Measurements from ENCODE around the gene OR10A5. TPM values are rescaled to one million over a fixed set of nuclear protein-coding genes. Genes with fewer than 3 reads are reported as not detected.
"Not testable (repeated sequence)": the region's sequence is repeated elsewhere in the genome, so short reads cannot be mapped to it uniquely, and the experiment has no call there.

OR10A5 gene
- total RNA-seq, 1 donor from 2014 or later: not detected

DNA sequence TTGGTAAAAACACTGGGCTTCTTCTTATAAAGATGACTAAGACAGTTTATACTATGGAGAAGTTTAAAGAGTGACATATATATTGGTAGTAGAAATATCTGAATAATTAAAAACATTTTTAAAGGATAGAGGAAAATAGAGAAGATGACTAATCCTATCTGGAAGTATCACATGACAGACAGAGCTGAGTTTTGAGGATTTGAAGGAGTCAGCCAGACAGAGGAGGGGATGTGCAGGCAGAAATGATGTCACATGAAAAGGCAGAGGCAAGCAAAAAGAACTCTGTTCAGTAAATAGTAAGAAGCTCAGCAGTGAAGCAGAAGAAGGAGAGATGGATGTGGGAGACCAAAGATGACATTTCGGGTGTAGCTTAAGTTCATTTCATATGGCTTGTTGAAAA lies 19.0 kb downstream of the OR10A5 start:
- no peak overlapping the region for H3K4me3 ChIP-seq (ENCODE audit: low read length in 3 of 3)
- H3K4me1 ChIP-seq (ENCODE audit: control insufficient read depth in 3 of 3, insufficient read depth in 3 of 3, low read length in 3 of 3): no peaks in the 10 kb centered on the region
- H3K27me3 ChIP-seq (ENCODE audit: control insufficient read depth in 3 of 3, insufficient read depth in 3 of 3, low read length in 3 of 3): no peaks in the 10 kb centered on the region
- no peak overlapping the region for H3K9ac ChIP-seq (ENCODE audit: low read depth in 1 of 3, low read length in 3 of 3)
- H3K36me3 ChIP-seq (ENCODE audit: control insufficient read depth in 3 of 3, insufficient read depth in 3 of 3, low read length in 3 of 3): no peaks in the 10 kb centered on the region
- H3K9me3 ChIP-seq (ENCODE audit: control insufficient read depth in 3 of 3, low read length in 3 of 3): no peaks in the 10 kb centered on the region
- no peak overlapping the region for H3K27ac ChIP-seq (ENCODE audit: low read depth, low read length)

DNA sequence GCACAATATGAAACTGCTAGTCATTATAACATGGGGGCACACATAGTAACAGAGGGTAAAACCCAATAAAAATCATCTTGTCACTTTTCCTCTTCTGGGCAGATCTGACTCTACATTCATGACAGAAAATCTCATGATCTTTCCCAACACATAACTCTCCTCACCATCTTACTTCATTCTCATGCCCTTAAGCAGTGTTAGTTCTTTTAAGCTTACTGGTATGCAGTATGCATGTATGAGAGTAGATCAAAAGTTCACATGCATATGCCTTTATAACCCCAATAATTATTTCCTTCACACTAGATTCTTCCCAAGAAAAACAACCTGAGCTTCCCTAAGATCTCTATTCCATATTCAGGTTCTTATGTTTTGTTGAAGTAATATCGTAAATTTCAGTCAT lies 25.8 kb downstream of the OR10A5 start:
- no peaks in the 10 kb centered on the region for H3K27me3 ChIP-seq (ENCODE audit: control insufficient read depth in 3 of 3, insufficient read depth in 3 of 3, low read length in 3 of 3)
- H3K4me1 ChIP-seq (ENCODE audit: control insufficient read depth in 3 of 3, insufficient read depth in 3 of 3, low read length in 3 of 3): no peaks in the 10 kb centered on the region
- H3K27ac ChIP-seq (ENCODE audit: low read depth, low read length): no peak overlapping the region
- H3K9me3 ChIP-seq (ENCODE audit: control insufficient read depth in 3 of 3, low read length in 3 of 3): no peaks in the 10 kb centered on the region
- no peak overlapping the region for H3K4me3 ChIP-seq (ENCODE audit: low read length in 3 of 3)
- no peaks in the 10 kb centered on the region for H3K36me3 ChIP-seq (ENCODE audit: control insufficient read depth in 3 of 3, insufficient read depth in 3 of 3, low read length in 3 of 3)
- no peak overlapping the region for H3K9ac ChIP-seq (ENCODE audit: low read depth in 1 of 3, low read length in 3 of 3)

DNA sequence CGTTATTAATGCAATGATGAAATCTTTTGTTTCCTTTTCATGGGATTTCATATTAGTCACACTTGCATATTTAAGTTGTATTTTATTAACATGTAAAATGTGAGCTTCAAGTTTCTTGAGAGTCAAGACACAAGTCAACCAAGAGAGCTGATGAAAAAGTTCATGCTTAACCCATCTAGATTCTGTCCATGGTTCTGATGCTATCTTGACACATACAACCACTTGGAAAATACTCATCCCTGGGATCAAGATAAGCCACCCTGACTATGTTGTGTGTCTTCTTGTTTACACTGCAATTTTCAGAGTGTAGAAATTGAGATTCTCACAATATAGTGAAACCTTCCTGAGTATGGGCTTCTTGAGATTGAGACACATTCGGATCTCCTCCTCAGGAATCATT lies 30.3 kb downstream of the OR10A5 start:
- H3K27ac ChIP-seq (ENCODE audit: low read depth, low read length): no peak overlapping the region
- no peak overlapping the region for H3K9ac ChIP-seq (ENCODE audit: low read depth in 1 of 3, low read length in 3 of 3)
- H3K36me3 ChIP-seq (ENCODE audit: control insufficient read depth in 3 of 3, insufficient read depth in 3 of 3, low read length in 3 of 3): no peaks in the 10 kb centered on the region
- no peak overlapping the region for H3K4me3 ChIP-seq (ENCODE audit: low read length in 3 of 3)
- H3K27me3 ChIP-seq (ENCODE audit: control insufficient read depth in 3 of 3, insufficient read depth in 3 of 3, low read length in 3 of 3): no peaks in the 10 kb centered on the region
- no peaks in the 10 kb centered on the region for H3K4me1 ChIP-seq (ENCODE audit: control insufficient read depth in 3 of 3, insufficient read depth in 3 of 3, low read length in 3 of 3)
- peaks cover 0 to 9% (median 2%) of the 10 kb centered on the region in 3 donors for H3K9me3 ChIP-seq (ENCODE audit: control insufficient read depth in 3 of 3, low read length in 3 of 3)

DNA sequence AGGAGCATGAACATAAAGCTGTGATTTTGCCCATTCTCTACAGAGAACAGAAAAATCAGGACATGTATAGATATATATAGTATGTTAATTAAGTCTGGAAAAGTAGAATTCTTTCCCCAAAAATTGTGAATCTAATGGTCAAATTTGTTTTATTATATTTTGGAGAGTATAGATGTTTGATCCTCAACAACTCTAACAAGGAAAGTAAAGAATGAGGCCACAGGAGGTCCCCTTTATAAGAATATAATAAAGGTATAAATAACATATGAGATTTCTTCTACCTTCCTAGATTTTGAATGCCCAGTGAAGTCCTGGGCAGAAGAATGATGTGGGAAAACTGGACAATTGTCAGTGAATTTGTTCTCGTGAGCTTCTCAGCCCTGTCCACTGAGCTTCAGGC lies 30.8 kb downstream of the OR10A5 start, which contains the start of gene OR10A4:
TSS of gene OR10A4 (plus strand) at position 301 of the 400 bp plus-strand sequence. CDS start at position 324, 23 bp downstream.
- Histone ChIP-seq H3K9ac (ENCODE audit: low read depth in 1 of 3, low read length in 3 of 3) (no peak within 1 kb of the TSS), H3K27me3 (ENCODE audit: control insufficient read depth in 3 of 3, insufficient read depth in 3 of 3, low read length in 3 of 3) (no peaks in the 10 kb centered on the region), H3K36me3 (ENCODE audit: control insufficient read depth in 3 of 3, insufficient read depth in 3 of 3, low read length in 3 of 3) (no peaks in the 10 kb centered on the region), H3K4me1 (ENCODE audit: control insufficient read depth in 3 of 3, insufficient read depth in 3 of 3, low read length in 3 of 3) (no peaks in the 10 kb centered on the region), H3K27ac (ENCODE audit: low read depth, low read length) (no peak within 1 kb of the TSS), H3K4me3 (ENCODE audit: low read length in 3 of 3) (no peak within 1 kb of the TSS), H3K9me3 (ENCODE audit: control insufficient read depth in 3 of 3, low read length in 3 of 3) (peaks cover 0 to 9% (median 2%) of the 10 kb centered on the region in 3 donors)

GRCh38 chr11:6876914-6877313 lies 31.4 kb downstream of the OR10A5 start:
- Histone ChIP-seq H3K4me1 (ENCODE audit: control insufficient read depth in 3 of 3, insufficient read depth in 3 of 3, low read length in 3 of 3) (no peaks in the 10 kb centered on the region), H3K27ac (ENCODE audit: low read depth, low read length) (no peak overlapping the region), H3K36me3 (ENCODE audit: control insufficient read depth in 3 of 3, insufficient read depth in 3 of 3, low read length in 3 of 3) (no peaks in the 10 kb centered on the region), H3K4me3 (ENCODE audit: low read length in 3 of 3) (no peak overlapping the region), H3K9me3 (ENCODE audit: control insufficient read depth in 3 of 3, low read length in 3 of 3) (peaks cover 0 to 9% (median 2%) of the 10 kb centered on the region in 3 donors), H3K27me3 (ENCODE audit: control insufficient read depth in 3 of 3, insufficient read depth in 3 of 3, low read length in 3 of 3) (no peaks in the 10 kb centered on the region), H3K9ac (ENCODE audit: low read depth in 1 of 3, low read length in 3 of 3) (no peak overlapping the region)

GRCh38 chr11:6882751-6883150 lies 37.3 kb downstream of the OR10A5 start:
- Histone ChIP-seq H3K4me3 (ENCODE audit: low read length in 3 of 3) (no peak overlapping the region), H3K27ac (ENCODE audit: low read depth, low read length) (no peak overlapping the region), H3K27me3 (ENCODE audit: control insufficient read depth in 3 of 3, insufficient read depth in 3 of 3, low read length in 3 of 3) (no peaks in the 10 kb centered on the region), H3K4me1 (ENCODE audit: control insufficient read depth in 3 of 3, insufficient read depth in 3 of 3, low read length in 3 of 3) (no peaks in the 10 kb centered on the region), H3K9me3 (ENCODE audit: control insufficient read depth in 3 of 3, low read length in 3 of 3) (no peaks in the 10 kb centered on the region), H3K36me3 (ENCODE audit: control insufficient read depth in 3 of 3, insufficient read depth in 3 of 3, low read length in 3 of 3) (no peaks in the 10 kb centered on the region), H3K9ac (ENCODE audit: low read depth in 1 of 3, low read length in 3 of 3) (no peak overlapping the region)

DNA sequence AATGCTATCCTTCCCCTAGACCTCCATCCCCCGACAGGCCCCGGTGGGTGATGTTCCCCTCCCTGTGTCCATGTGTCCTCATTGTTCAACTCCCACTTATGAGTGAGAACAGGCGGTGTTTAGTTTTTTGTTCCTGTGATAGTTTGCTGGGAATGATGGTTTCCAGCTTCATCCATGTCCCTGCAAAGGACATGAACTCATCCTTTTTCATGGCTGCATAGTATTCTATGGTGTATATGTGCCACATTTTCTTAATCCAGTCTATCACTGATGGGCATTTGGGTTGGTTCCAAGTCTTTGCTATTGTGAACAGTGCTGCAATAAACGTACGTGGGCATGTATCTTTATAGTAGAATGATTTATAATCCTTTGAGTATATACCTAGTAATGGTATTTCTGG lies 42.2 kb downstream of the OR10A5 start:
- H3K9ac ChIP-seq (ENCODE audit: low read depth in 1 of 3, low read length in 3 of 3); H3K27me3 ChIP-seq (ENCODE audit: control insufficient read depth in 3 of 3, insufficient read depth in 3 of 3, low read length in 3 of 3); H3K9me3 ChIP-seq (ENCODE audit: control insufficient read depth in 3 of 3, low read length in 3 of 3); H3K4me1 ChIP-seq (ENCODE audit: control insufficient read depth in 3 of 3, insufficient read depth in 3 of 3, low read length in 3 of 3); H3K36me3 ChIP-seq (ENCODE audit: control insufficient read depth in 3 of 3, insufficient read depth in 3 of 3, low read length in 3 of 3); H3K27ac ChIP-seq (ENCODE audit: low read depth, low read length); H3K4me3 ChIP-seq (ENCODE audit: low read length in 3 of 3): not testable (repeated sequence)

DNA sequence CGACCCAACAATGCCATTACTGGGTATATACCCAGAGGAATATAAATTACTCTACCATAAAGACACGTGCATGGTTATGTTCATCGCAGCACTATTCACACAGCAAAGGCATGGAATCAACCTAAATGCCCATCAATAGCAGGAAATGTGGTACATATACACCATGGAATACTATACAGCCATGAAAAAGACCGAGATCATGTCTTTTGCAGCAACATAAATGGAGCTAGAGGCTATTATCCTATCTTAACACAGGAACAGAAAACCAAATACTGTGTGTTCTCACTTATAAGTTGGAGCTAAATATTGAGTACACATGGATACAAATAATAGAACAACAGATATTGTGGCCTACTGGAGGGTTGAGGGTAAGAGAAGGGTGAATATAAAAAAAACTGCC lies 43.3 kb downstream of the OR10A5 start:
- H3K36me3 ChIP-seq (ENCODE audit: control insufficient read depth in 3 of 3, insufficient read depth in 3 of 3, low read length in 3 of 3): no peaks in the 10 kb centered on the region
- H3K27me3 ChIP-seq (ENCODE audit: control insufficient read depth in 3 of 3, insufficient read depth in 3 of 3, low read length in 3 of 3): no peaks in the 10 kb centered on the region
- no peaks in the 10 kb centered on the region for H3K9me3 ChIP-seq (ENCODE audit: control insufficient read depth in 3 of 3, low read length in 3 of 3)
- H3K9ac ChIP-seq (ENCODE audit: low read depth in 1 of 3, low read length in 3 of 3): no peak overlapping the region
- H3K4me3 ChIP-seq (ENCODE audit: low read length in 3 of 3): no peak overlapping the region
- H3K4me1 ChIP-seq (ENCODE audit: control insufficient read depth in 3 of 3, insufficient read depth in 3 of 3, low read length in 3 of 3): no peaks in the 10 kb centered on the region
- no peak overlapping the region for H3K27ac ChIP-seq (ENCODE audit: low read depth, low read length)

DNA sequence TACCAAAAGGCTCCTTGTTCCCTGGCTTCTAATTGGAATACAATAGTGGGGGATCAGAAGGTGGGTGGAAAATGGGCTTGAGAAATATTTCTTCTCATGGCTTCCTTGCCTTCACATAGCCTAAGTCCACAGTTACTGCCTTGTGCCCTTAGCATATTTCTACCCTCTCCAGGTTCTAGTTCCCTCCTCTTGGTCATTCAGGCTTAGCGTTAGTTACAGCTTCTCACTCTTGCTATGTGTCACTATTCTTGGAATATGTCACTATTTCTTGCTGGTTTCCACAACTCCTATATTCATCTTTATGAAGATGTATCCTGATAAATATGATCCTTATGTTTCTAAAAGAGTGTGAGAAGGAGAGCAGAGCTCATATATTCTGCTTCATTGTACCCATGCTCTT lies 44.4 kb downstream of the OR10A5 start:
- Histone ChIP-seq H3K9me3 (ENCODE audit: control insufficient read depth in 3 of 3, low read length in 3 of 3) (no peaks in the 10 kb centered on the region), H3K27ac (ENCODE audit: low read depth, low read length) (no peak overlapping the region), H3K4me3 (ENCODE audit: low read length in 3 of 3) (no peak overlapping the region), H3K4me1 (ENCODE audit: control insufficient read depth in 3 of 3, insufficient read depth in 3 of 3, low read length in 3 of 3) (no peaks in the 10 kb centered on the region), H3K27me3 (ENCODE audit: control insufficient read depth in 3 of 3, insufficient read depth in 3 of 3, low read length in 3 of 3) (no peaks in the 10 kb centered on the region), H3K9ac (ENCODE audit: low read depth in 1 of 3, low read length in 3 of 3) (no peak overlapping the region), H3K36me3 (ENCODE audit: control insufficient read depth in 3 of 3, insufficient read depth in 3 of 3, low read length in 3 of 3) (no peaks in the 10 kb centered on the region)

- no peak within 1 kb of the TSS for H3K27ac ChIP-seq (ENCODE audit: low read depth, low read length)
Observed at GRCh38 chr11:6892400-6892799, 46.9 kb downstream of the OR10A5 start, which contains the start of gene OR2D2. Gene OR2D2, minus strand, starts transcription at chr11:6892500. Its CDS starts 0 bp downstream, at chr11:6892500.

GRCh38 chr11:6894097-6894496 lies 48.6 kb downstream of the OR10A5 start:
- no peaks in the 10 kb centered on the region for H3K9me3 ChIP-seq (ENCODE audit: control insufficient read depth in 3 of 3, low read length in 3 of 3)
- H3K27me3 ChIP-seq (ENCODE audit: control insufficient read depth in 3 of 3, insufficient read depth in 3 of 3, low read length in 3 of 3): no peaks in the 10 kb centered on the region
- H3K27ac ChIP-seq (ENCODE audit: low read depth, low read length): no peak overlapping the region
- no peak overlapping the region for H3K9ac ChIP-seq (ENCODE audit: low read depth in 1 of 3, low read length in 3 of 3)
- no peak overlapping the region for H3K4me3 ChIP-seq (ENCODE audit: low read length in 3 of 3)
- H3K36me3 ChIP-seq (ENCODE audit: control insufficient read depth in 3 of 3, insufficient read depth in 3 of 3, low read length in 3 of 3): no peaks in the 10 kb centered on the region
- H3K4me1 ChIP-seq (ENCODE audit: control insufficient read depth in 3 of 3, insufficient read depth in 3 of 3, low read length in 3 of 3): no peaks in the 10 kb centered on the region

More at GRCh38 chr11:6892400-6892799, 46.9 kb downstream of the OR10A5 start, which contains the start of gene OR2D2:
- H3K4me3 ChIP-seq (ENCODE audit: low read length in 3 of 3): no peak within 1 kb of the TSS
- H3K9me3 ChIP-seq (ENCODE audit: control insufficient read depth in 3 of 3, low read length in 3 of 3): no peaks in the 10 kb centered on the region
- no peaks in the 10 kb centered on the region for H3K27me3 ChIP-seq (ENCODE audit: control insufficient read depth in 3 of 3, insufficient read depth in 3 of 3, low read length in 3 of 3)
- H3K4me1 ChIP-seq (ENCODE audit: control insufficient read depth in 3 of 3, insufficient read depth in 3 of 3, low read length in 3 of 3): no peaks in the 10 kb centered on the region
- no peaks in the 10 kb centered on the region for H3K36me3 ChIP-seq (ENCODE audit: control insufficient read depth in 3 of 3, insufficient read depth in 3 of 3, low read length in 3 of 3)
- no peak within 1 kb of the TSS for H3K9ac ChIP-seq (ENCODE audit: low read depth in 1 of 3, low read length in 3 of 3)
